OCI-LY1 (cell line): Measurements from ENCODE around the gene SLC35F4.

Experiments used
- H2AFZ ChIP-seq: fragments of 200-600 bp; sonication (generic), shearing (Covaris generic); 2 replicates; pipeline ENCODE4 v1.6.0; 2014; ENCODE audit warnings: antibody characterized with exemption, mild to moderate bottlenecking, low read length
- H3F3A ChIP-seq: fragments of 200-600 bp; sonication (generic), shearing (Covaris generic); 2 replicates; pipeline ENCODE4 v1.6.0; 2014; ENCODE audit warnings: mild to moderate bottlenecking, antibody characterized with exemption, low read length, moderate library complexity; ENCODE audit not compliant: insufficient read depth
- H3K27ac ChIP-seq: fragments of 200-600 bp; sonication (generic); 2 replicates; pipeline ENCODE4 v1.5.1; 2014; ENCODE audit warnings: low read length, mixed run types, mild to moderate bottlenecking, low read depth; ENCODE audit not compliant: poor library complexity, severe bottlenecking
- H3K27me3 ChIP-seq: fragments of 200-600 bp; sonication (generic); 2 replicates; pipeline ENCODE4 v1.6.0; 2014; ENCODE audit warnings: antibody characterized with exemption, mild to moderate bottlenecking, low read length, moderate library complexity; ENCODE audit not compliant: insufficient read depth
- H3K36me3 ChIP-seq: fragments of 200-600 bp; sonication (generic); 2 replicates; pipeline ENCODE4 v1.6.1; 2014; ENCODE audit warnings: mild to moderate bottlenecking, antibody characterized with exemption, low read length, moderate library complexity, mixed read lengths; ENCODE audit not compliant: insufficient read depth
- H3K4me1 ChIP-seq: fragments of 200-600 bp; sonication (generic); 2 replicates; pipeline ENCODE4 v1.5.1; 2014; ENCODE audit warnings: mild to moderate bottlenecking, low read length, moderate library complexity; ENCODE audit not compliant: insufficient read depth, severe bottlenecking
- H3K4me2 ChIP-seq: fragments of 200-600 bp; sonication (generic), shearing (Covaris generic); 2 replicates; pipeline ENCODE4 v1.6.1; 2014; ENCODE audit warnings: low read length
- H3K4me3 ChIP-seq: fragments of 200-600 bp; sonication (generic); 2 replicates; pipeline ENCODE4 v1.5.1; 2014; ENCODE audit warnings: low read length, low read depth, mild to moderate bottlenecking, mixed read lengths; ENCODE audit not compliant: poor library complexity, severe bottlenecking
- H3K79me2 ChIP-seq: fragments of 200-600 bp; shearing (Covaris generic); 2 replicates; pipeline ENCODE4 v1.6.1; 2016; ENCODE audit warnings: mixed run types, low read length, mixed read lengths; ENCODE audit not compliant: insufficient read depth
- H3K9ac ChIP-seq: fragments of 200-600 bp; sonication (generic), shearing (Covaris generic); 2 replicates; pipeline ENCODE4 v1.6.1; 2014; ENCODE audit warnings: mild to moderate bottlenecking, low read length, mixed read lengths
- H3K9me2 ChIP-seq: fragments of 200-600 bp; sonication (generic), shearing (Covaris generic); 2 replicates; pipeline ENCODE4 v1.6.1; 2014; ENCODE audit warnings: low read depth, mild to moderate bottlenecking, low read length, mixed read lengths
- H3K9me3 ChIP-seq: fragments of 200-600 bp; shearing (Covaris generic); 2 replicates; pipeline ENCODE4 v1.6.1; 2014; ENCODE audit warnings: low read length, mixed read lengths
- H4K20me1 ChIP-seq: fragments of 200-600 bp; sonication (generic), shearing (Covaris generic); 2 replicates; pipeline ENCODE4 v1.6.0; 2016; ENCODE audit warnings: mild to moderate bottlenecking, low read length; ENCODE audit not compliant: insufficient read depth
- CTCF ChIP-seq: fragments of 200-600 bp; sonication (generic), shearing (Covaris generic); IDR thresholded peaks from 2 replicates; pipeline ENCODE4 v1.5.1; 2017; ENCODE audit warnings: mild to moderate bottlenecking, antibody characterized with exemption, low read length, moderate library complexity, mixed read lengths
- EZH2 ChIP-seq: fragments of 200-600 bp; sonication (generic), shearing (Covaris generic); IDR thresholded peaks from 2 replicates; pipeline ENCODE4 v1.8.0; 2017; ENCODE audit warnings: borderline replicate concordance, mixed run types, mild to moderate bottlenecking, antibody characterized with exemption, low read length, moderate library complexity, mixed read lengths

The SLC35F4 gene

GRCh38 chr14:57835766-57836165, 30.1 kb downstream of the SLC35F4 start:
- Histone ChIP-seq H4K20me1 (no peaks in the 10 kb centered on the region), H3K4me3 (no peak overlapping the region), H3K4me1 (no peaks in the 10 kb centered on the region), H3K4me2 (no peak overlapping the region), H3K79me2 (no peaks in the 10 kb centered on the region), H3F3A (no peaks in the 10 kb centered on the region), H3K27ac (no peak overlapping the region), H3K9me2 (no peaks in the 10 kb centered on the region), H2AFZ (no peak overlapping the region), H3K36me3 (no peaks in the 10 kb centered on the region), H3K9me3 (no peaks in the 10 kb centered on the region), H3K27me3 (no peaks in the 10 kb centered on the region), H3K9ac (no peak overlapping the region)
- TF ChIP-seq EZH2 (no peak), CTCF (no peak)

- Histone ChIP-seq H2AFZ (no peak overlapping the region), H3K27ac (no peak overlapping the region)
- TF ChIP-seq EZH2, result no peak
These were observed 30.9 kb downstream of the SLC35F4 start for GRCh38 chr14:57834961-57835360.

GRCh38 chr14:57834001-57834598, 31.8 kb downstream of the SLC35F4 start:
- H3K27me3 ChIP-seq, result no peaks in the 10 kb centered on the region
- H3K27ac ChIP-seq, result no peak overlapping the region
- H3K9ac ChIP-seq, result no peak overlapping the region
- no peaks in the 10 kb centered on the region for H3K79me2 ChIP-seq
- no peak overlapping the region for H3K4me2 ChIP-seq
- H3K36me3 ChIP-seq, result no peaks in the 10 kb centered on the region
- no peaks in the 10 kb centered on the region for H3K9me2 ChIP-seq
- no peak for TF ChIP-seq CTCF
- TF ChIP-seq EZH2, result no peak
- no peak overlapping the region for H2AFZ ChIP-seq
- H3F3A ChIP-seq, result no peaks in the 10 kb centered on the region
- H3K4me1 ChIP-seq, result no peaks in the 10 kb centered on the region
- no peak overlapping the region for H3K4me3 ChIP-seq
- H4K20me1 ChIP-seq, result no peaks in the 10 kb centered on the region
- no peaks in the 10 kb centered on the region for H3K9me3 ChIP-seq

More at GRCh38 chr14:57834961-57835360, 30.9 kb downstream of the SLC35F4 start:
- Histone ChIP-seq H3K4me3 (no peak overlapping the region), H3K4me2 (no peak overlapping the region), H3K4me1 (no peaks in the 10 kb centered on the region), H3K36me3 (no peaks in the 10 kb centered on the region), H3K79me2 (no peaks in the 10 kb centered on the region), H3K27me3 (no peaks in the 10 kb centered on the region), H3K9me2 (no peaks in the 10 kb centered on the region), H3K9me3 (no peaks in the 10 kb centered on the region), H4K20me1 (no peaks in the 10 kb centered on the region), H3K9ac (no peak overlapping the region), H3F3A (no peaks in the 10 kb centered on the region)

GRCh38 chr14:57833323-57833722, 32.6 kb downstream of the SLC35F4 start:
- Histone ChIP-seq H3K27me3 (no peaks in the 10 kb centered on the region), H3K9me2 (no peaks in the 10 kb centered on the region), H3K27ac (no peak overlapping the region), H3K9me3 (no peaks in the 10 kb centered on the region), H3K79me2 (no peaks in the 10 kb centered on the region), H3K9ac (no peak overlapping the region), H3K36me3 (no peaks in the 10 kb centered on the region), H3K4me3 (no peak overlapping the region), H4K20me1 (no peaks in the 10 kb centered on the region), H2AFZ (no peak overlapping the region), H3F3A (no peaks in the 10 kb centered on the region), H3K4me2 (no peak overlapping the region), H3K4me1 (no peaks in the 10 kb centered on the region)
- TF ChIP-seq EZH2 (no peak), CTCF (no peak)
